ENCODE results near the gene CCDC82.
A peak's percentile ranks its signal among the peaks of the same experiment; 100 is the strongest.
"Not testable (repeated sequence)": the region's sequence is repeated elsewhere in the genome, so short reads cannot be mapped to it uniquely, and the experiment has no call there.

Gene CCDC82

GRCh38 chr11:96389720-96390487 is at the start of gene CCDC82, which contains the start of gene JRKL:
Gene CCDC82, minus strand, starts transcription at chr11:96389912. Its CDS starts 5,165 bp downstream, at chr11:96384747.
Gene JRKL, plus strand, starts transcription at chr11:96390013. Its CDS starts 637 bp downstream, at chr11:96390650.
- peak; percentile 98 for DNase-seq (ENCODE audit: low spot score)

GRCh38 chr11:96432654-96433053 is 42.9 kb upstream of the CCDC82 start:
- not testable (repeated sequence) for DNase-seq (ENCODE audit: low spot score)

GRCh38 chr11:96430668-96431067 is 41.0 kb upstream of the CCDC82 start:
- DNase-seq (ENCODE audit: low spot score), result no peak

- DNase-seq (ENCODE audit: low spot score), result no peak
Measured at GRCh38 chr11:96424693-96425092, 35.0 kb upstream of the CCDC82 start.

- no peak for DNase-seq (ENCODE audit: low spot score)
Measured at GRCh38 chr11:96413408-96413807, 23.7 kb upstream of the CCDC82 start.

GRCh38 chr11:96412761-96413381 is 23.2 kb upstream of the CCDC82 start:
- no peak for DNase-seq (ENCODE audit: low spot score)

- DNase-seq (ENCODE audit: low spot score), result not testable (repeated sequence)
Measured at GRCh38 chr11:96411412-96411811, 21.7 kb upstream of the CCDC82 start.

GRCh38 chr11:96400697-96401096 is 11.0 kb upstream of the CCDC82 start:
- no peak for DNase-seq (ENCODE audit: low spot score)

- no peak for DNase-seq (ENCODE audit: low spot score)
Measured at GRCh38 chr11:96397863-96398262, 8.2 kb upstream of the CCDC82 start.

- DNase-seq (ENCODE audit: low spot score), result no peak
Measured at GRCh38 chr11:96396637-96397036, 6.9 kb upstream of the CCDC82 start.

GRCh38 chr11:96394773-96395172 is 5.1 kb upstream of the CCDC82 start:
- no peak for DNase-seq (ENCODE audit: low spot score)

GRCh38 chr11:96393753-96394348 is 4.1 kb upstream of the CCDC82 start:
- DNase-seq (ENCODE audit: low spot score), result peak; percentile 43

GRCh38 chr11:96391698-96392307 is 2.1 kb upstream of the CCDC82 start:
- no peak for DNase-seq (ENCODE audit: low spot score)

GRCh38 chr11:96390488-96390792 is 728 bp upstream of the CCDC82 start:
- no peak for DNase-seq (ENCODE audit: low spot score)

GRCh38 chr11:96388891-96389719 is 607 bp downstream of the CCDC82 start:
- DNase-seq (ENCODE audit: low spot score), result no peak

GRCh38 chr11:96385187-96385586 is 4.5 kb downstream of the CCDC82 start:
- no peak for DNase-seq (ENCODE audit: low spot score)

- DNase-seq (ENCODE audit: low spot score), result no peak
Measured at GRCh38 chr11:96384156-96384555, 5.6 kb downstream of the CCDC82 start.

- DNase-seq (ENCODE audit: low spot score), result no peak
Measured at GRCh38 chr11:96376796-96377195, 12.9 kb downstream of the CCDC82 start.

GRCh38 chr11:96373826-96374225 is 15.9 kb downstream of the CCDC82 start:
- DNase-seq (ENCODE audit: low spot score), result no peak

- no peak for DNase-seq (ENCODE audit: low spot score)
Measured at GRCh38 chr11:96367342-96367741, 22.4 kb downstream of the CCDC82 start.

GRCh38 chr11:96366024-96366423 is 23.7 kb downstream of the CCDC82 start:
- no peak for DNase-seq (ENCODE audit: low spot score)

- no peak for DNase-seq (ENCODE audit: low spot score)
Measured at GRCh38 chr11:96365493-96365892, 24.2 kb downstream of the CCDC82 start.

Measured in activated CD4-positive, alpha-beta T cell treated with anti-CD3 and anti-CD28 coated beads, Interleukin-2, Interleukin-4, amounts not matched to agents 100 ng/mL and 50 ng/mL, durations not matched to agents 16 hours and 8 hours (primary cell).